Esophagus muscularis mucosa (tissue), 4 donors: ENCODE measurements around the gene SIGLECL1. TPM values are rescaled to one million over a fixed set of nuclear protein-coding genes. Genes with fewer than 3 reads are reported as not detected.

Experiments used
- DNase-seq: peaks from one replicate; pipeline ENCODE4 v3.0.0-alpha.2; 2017; ENCODE audit errors: extremely low spot score
- H3K27ac ChIP-seq, 4 donors: fragments of 200-600 bp; sonication (generic); replicated peaks in 1 of 4; 1 replicate in 3 of 4; 2 replicates in 1 of 4; pipeline ENCODE4 v1.5.1; 2016 to 2019; ENCODE audit warnings: mild to moderate bottlenecking in 1 of 4
- H3K27me3 ChIP-seq, 4 donors: fragments of 200-600 bp; sonication (generic); one replicate each; pipeline versions ENCODE4 v1.5.1 to v1.6.0; 2016 to 2019
- H3K36me3 ChIP-seq, 4 donors: fragments of 200-600 bp; sonication (generic); one replicate each; pipeline ENCODE4 v1.5.1; 2016 to 2019
- H3K4me1 ChIP-seq, 4 donors: fragments of 200-600 bp; sonication (generic); one replicate each; pipeline ENCODE4 v1.5.1; 2016 to 2019
- H3K4me3 ChIP-seq, 4 donors: fragments of 200-600 bp; sonication (generic); 1 replicate in 2 of 4; 2 replicates in 2 of 4; pipeline ENCODE4 v1.5.1; 2016 to 2019; ENCODE audit warnings: mild to moderate bottlenecking in 4 of 4, moderate library complexity in 1 of 4
- H3K9me3 ChIP-seq, 4 donors: fragments of 200-600 bp; sonication (generic); 1 replicate in 3 of 4; 2 replicates in 1 of 4; pipeline ENCODE4 v1.5.1; 2016 to 2019
- EP300 ChIP-seq: sonication (generic); formaldehyde crosslinking; IDR thresholded peaks from one replicate; pipeline ENCODE4 v1.6.1; 2017; ENCODE audit warnings: antibody characterized with exemption
- POLR2A ChIP-seq: fragments of 450-650 bp; IDR thresholded peaks from one replicate; pipeline ENCODE4 v1.6.1; 2017; ENCODE audit warnings: antibody characterized with exemption, moderate library complexity, mild to moderate bottlenecking, low read depth
- POLR2AphosphoS5 ChIP-seq, 2 donors: sonication (generic); formaldehyde crosslinking; IDR thresholded peaks; one replicate each; pipeline ENCODE4 v1.6.1; 2017; ENCODE audit warnings: antibody characterized with exemption in 2 of 2
- WGBS: methylation state at CpG from one replicate; pipeline ENCODE4 v1.1.5; 2018; 5-methylcytosine and 5-hydroxymethylcytosine counted together
- intact Hi-C: fragments of 100-400 bp; cut with DNase I; formaldehyde crosslinking; loops from one replicate; pipeline ENCODE4 v1.15.1; 2023
- total RNA-seq, 4 donors: library from RNA; depleted of rRNA; stranded (reverse); fragments of >200 nt; gene quantifications; one replicate each; pipeline versions ENCODE4 v1.1.0 to v1.2.1, GENCODE V29; 2016
- TF ChIP-seq, protein P1 (sequence below), 3 experiments: fragments of 200-600 bp in 2 of 3; fragments of 450-650 bp in 1 of 3; sonication (generic) in 2 of 3; IDR thresholded peaks; one replicate each; pipeline ENCODE4 v1.5.1; 2017 to 2019; ENCODE audit warnings: antibody characterized with exemption in 3 of 3, mild to moderate bottlenecking in 2 of 3, moderate library complexity in 1 of 3

Gene SIGLECL1
- total RNA-seq, 4 donors from 2014 or later: not detected

DNA sequence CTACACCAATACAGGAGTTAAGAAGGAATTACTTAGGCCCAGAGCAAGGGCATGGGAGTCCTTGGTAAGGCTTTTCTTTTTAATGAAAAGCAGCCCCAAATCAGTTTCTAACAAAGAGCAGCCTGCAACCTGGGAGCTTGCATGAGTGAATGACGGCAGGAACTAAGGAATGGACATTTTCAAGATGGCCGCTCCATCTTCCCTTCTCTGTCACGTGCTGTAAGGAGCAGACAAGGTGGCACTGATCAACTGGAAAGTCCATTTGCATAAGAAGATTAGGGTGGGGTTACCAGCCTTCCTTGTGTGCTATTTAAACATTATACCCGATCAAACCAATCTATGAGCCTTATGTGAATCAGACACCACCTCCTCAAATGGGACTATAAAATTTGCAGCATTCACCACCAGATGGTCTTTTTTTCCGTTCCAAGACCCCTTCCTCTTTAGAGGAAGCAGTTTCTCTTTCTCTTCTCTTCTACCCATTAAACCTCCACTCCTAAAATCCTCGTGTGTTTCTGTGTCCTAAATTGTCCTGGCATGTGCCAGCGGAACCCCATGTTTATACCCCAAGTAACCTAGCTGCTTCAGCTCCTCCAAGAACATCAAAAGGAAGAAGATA lies 2.8 kb upstream of the SIGLECL1 start:
- H3K27ac ChIP-seq: no peak overlapping the region
- H3K4me1 ChIP-seq: no peaks in the 10 kb centered on the region
- H3K9me3 ChIP-seq: no peaks in the 10 kb centered on the region
- no peak for TF ChIP-seq POLR2A
- no peak for TF ChIP-seq EP300
- TF ChIP-seq POLR2AphosphoS5 (IDR thresholded peaks at IDR 0.05): no peak
- TF ChIP-seq, protein P1, sequence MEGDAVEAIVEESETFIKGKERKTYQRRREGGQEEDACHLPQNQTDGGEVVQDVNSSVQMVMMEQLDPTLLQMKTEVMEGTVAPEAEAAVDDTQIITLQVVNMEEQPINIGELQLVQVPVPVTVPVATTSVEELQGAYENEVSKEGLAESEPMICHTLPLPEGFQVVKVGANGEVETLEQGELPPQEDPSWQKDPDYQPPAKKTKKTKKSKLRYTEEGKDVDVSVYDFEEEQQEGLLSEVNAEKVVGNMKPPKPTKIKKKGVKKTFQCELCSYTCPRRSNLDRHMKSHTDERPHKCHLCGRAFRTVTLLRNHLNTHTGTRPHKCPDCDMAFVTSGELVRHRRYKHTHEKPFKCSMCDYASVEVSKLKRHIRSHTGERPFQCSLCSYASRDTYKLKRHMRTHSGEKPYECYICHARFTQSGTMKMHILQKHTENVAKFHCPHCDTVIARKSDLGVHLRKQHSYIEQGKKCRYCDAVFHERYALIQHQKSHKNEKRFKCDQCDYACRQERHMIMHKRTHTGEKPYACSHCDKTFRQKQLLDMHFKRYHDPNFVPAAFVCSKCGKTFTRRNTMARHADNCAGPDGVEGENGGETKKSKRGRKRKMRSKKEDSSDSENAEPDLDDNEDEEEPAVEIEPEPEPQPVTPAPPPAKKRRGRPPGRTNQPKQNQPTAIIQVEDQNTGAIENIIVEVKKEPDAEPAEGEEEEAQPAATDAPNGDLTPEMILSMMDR (IDR thresholded peaks at IDR 0.05): no peak
- H3K27me3 ChIP-seq: peaks cover 0 to 25% (median 0%) of the 10 kb centered on the region in 4 donors
- intact Hi-C loops: no loop called here
- no peak for DNase-seq
- 66% methylated on average over 7 of the region's 7 CpGs for WGBS
- H3K36me3 ChIP-seq: no peaks in the 10 kb centered on the region
- no peak overlapping the region for H3K4me3 ChIP-seq

DNA sequence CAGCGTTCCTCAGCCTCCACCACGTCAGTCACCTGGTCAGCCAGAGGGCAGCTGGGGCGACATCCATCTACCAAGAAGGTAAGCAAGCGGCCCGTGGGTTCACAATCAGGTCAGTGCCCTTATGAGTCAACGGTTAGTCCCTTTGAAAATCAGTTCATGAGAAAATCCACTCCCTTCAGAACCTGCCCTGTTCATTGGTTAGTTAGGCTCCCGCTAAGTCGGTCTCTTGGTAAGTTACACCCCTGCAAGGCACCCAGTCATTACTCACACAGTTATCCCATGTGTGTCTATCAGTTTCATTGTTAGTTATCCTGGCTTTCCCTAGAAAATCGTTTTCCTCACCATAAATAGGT lies 564 bp downstream of the SIGLECL1 start:
- Histone ChIP-seq H3K27me3 (peaks cover 0 to 26% (median 0%) of the 10 kb centered on the region in 4 donors), H3K27ac (no peak overlapping the region), H3K9me3 (no peaks in the 10 kb centered on the region), H3K4me1 (no peaks in the 10 kb centered on the region), H3K4me3 (no peak overlapping the region), H3K36me3 (no peaks in the 10 kb centered on the region)
- intact Hi-C loops: no loop called here
- TF ChIP-seq EP300 (no peak), POLR2AphosphoS5 (IDR thresholded peaks at IDR 0.05) (no peak), POLR2A (no peak)
- TF ChIP-seq, protein P1 (IDR thresholded peaks at IDR 0.05): no peak
- no peak for DNase-seq
- 88% methylated on average over 6 of the region's 9 CpGs for WGBS

DNA sequence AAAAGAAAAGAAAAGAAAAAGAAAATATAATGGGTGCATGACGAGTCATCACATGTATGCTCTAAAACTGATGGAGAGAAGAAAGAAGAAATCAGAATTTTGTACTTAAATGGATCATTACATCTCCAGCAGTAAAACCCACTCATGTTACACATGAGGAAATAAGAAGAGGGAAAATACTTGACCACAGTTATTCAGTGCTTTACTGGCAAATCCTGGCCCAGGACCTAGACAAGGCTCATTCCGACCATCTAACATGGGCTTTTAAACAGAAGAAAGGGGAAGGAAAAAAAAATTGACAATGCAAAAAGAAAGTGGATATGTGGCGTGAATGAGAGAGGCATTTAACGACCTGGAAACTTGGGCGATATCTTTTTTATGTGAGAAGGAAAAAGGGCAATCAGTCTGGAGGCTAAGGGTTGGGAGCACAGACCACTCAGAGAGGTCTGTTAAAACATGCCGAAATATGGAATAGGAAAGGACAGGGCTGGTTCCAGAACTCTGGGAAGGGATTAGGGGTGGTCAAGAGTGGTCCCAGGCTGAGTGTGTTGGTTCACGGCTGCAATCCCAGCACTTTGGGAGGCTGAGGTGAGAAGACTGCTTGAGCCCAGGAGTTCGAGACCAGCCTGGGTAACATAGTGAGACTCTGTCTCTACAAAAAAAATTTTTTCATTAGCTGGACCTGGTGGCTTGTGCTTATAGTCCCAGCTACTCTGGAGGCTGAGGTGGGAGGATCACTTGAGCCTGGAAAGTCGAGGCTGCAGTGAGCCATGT lies 1.6 kb downstream of the SIGLECL1 start:
- no peaks in the 10 kb centered on the region for H3K4me1 ChIP-seq
- no peaks in the 10 kb centered on the region for H3K36me3 ChIP-seq
- H3K4me3 ChIP-seq: no peak overlapping the region
- peaks cover 0 to 26% (median 0%) of the 10 kb centered on the region in 4 donors for H3K27me3 ChIP-seq
- H3K27ac ChIP-seq: no peak overlapping the region
- WGBS: 77% methylated on average over 9 of the region's 9 CpGs
- intact Hi-C loops: no loop called here
- no peaks in the 10 kb centered on the region for H3K9me3 ChIP-seq
- no peak for DNase-seq
- TF ChIP-seq POLR2A: no peak
- TF ChIP-seq EP300: no peak
- TF ChIP-seq, protein P1 (IDR thresholded peaks at IDR 0.05): no peak
- no peak for TF ChIP-seq POLR2AphosphoS5 (IDR thresholded peaks at IDR 0.05)

DNA sequence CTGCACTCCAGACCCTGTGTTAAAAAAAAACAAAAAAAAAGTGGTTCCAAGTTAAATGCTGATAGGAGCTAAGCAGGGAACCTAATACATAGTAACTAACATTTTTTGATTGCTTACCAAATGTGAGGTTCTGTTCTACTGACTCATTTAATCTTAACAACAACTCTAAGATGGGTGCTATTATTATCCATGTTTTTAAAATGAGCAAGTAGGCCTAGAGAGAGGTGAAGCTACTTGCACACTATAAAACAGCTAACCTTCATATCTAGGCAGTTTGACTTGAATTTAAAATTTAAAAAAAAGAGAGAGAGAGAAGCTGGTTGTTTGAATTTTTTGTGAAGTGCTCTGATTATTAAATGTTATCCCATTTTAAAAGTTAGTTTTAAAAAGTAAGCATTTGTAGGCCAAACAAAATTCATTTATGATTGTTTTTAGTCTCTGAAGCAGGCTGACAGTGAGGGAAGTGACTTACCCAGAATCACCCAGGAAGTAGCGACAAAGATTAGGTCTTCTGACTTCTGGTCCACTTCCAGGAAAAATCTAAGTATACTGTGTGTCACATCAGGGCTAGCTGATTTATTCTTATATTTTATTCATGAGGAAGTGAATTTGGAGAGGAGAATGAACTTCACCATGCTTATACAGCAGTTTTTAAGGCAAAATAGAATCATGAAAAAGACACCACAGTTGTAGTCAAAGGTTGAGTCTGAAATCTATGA lies 2.4 kb downstream of the SIGLECL1 start:
- TF ChIP-seq POLR2AphosphoS5 (IDR thresholded peaks at IDR 0.05) (no peak), POLR2A (no peak), EP300 (no peak)
- TF ChIP-seq, protein P1 (IDR thresholded peaks at IDR 0.05): no peak
- intact Hi-C loops: no loop called here

More for the DNA sequence above, 2.4 kb downstream of the SIGLECL1 start:
- no peak overlapping the region for H3K27ac ChIP-seq
- peaks cover 0 to 26% (median 0%) of the 10 kb centered on the region in 4 donors for H3K27me3 ChIP-seq
- H3K4me1 ChIP-seq: no peaks in the 10 kb centered on the region
- 77% methylated on average over 1 of the region's 1 CpG for WGBS
- H3K9me3 ChIP-seq: no peaks in the 10 kb centered on the region
- no peaks in the 10 kb centered on the region for H3K36me3 ChIP-seq
- no peak overlapping the region for H3K4me3 ChIP-seq
- no peak for DNase-seq
